GM03348 (cell line): ENCODE measurements around the gene TMEM63C.

ENCODE experiments used
- DNase-seq: peaks from one replicate; pipeline ENCODE4 v3.0.0; 2012; ENCODE audit warnings: low spot score

Gene TMEM63C

GRCh38 chr14:77181603-77182437, at the start of gene TMEM63C:
TMEM63C (plus strand) TSS chr14:77181798; CDS start chr14:77218814, 37,016 bp downstream.
- no peak for DNase-seq

- no peak for DNase-seq
These were observed 49.6 kb upstream of the TMEM63C start for GRCh38 chr14:77131871-77132486.

GRCh38 chr14:77133720-77134338, 47.8 kb upstream of the TMEM63C start:
- DNase-seq: peak; percentile 84

GRCh38 chr14:77139022-77139421, 42.6 kb upstream of the TMEM63C start:
- DNase-seq: no peak

GRCh38 chr14:77139540-77140358, 41.8 kb upstream of the TMEM63C start:
- peak; percentile 62 for DNase-seq

GRCh38 chr14:77140359-77141213, 41.0 kb upstream of the TMEM63C start:
- no peak for DNase-seq

GRCh38 chr14:77141214-77142004, 40.2 kb upstream of the TMEM63C start, which contains the start of gene ZDHHC22:
ZDHHC22 (minus strand) TSS chr14:77141791; CDS start chr14:77139738, 2,053 bp downstream.
- peak; percentile 66 for DNase-seq

- no peak for DNase-seq
These were observed 39.4 kb upstream of the TMEM63C start for GRCh38 chr14:77142005-77142800.

GRCh38 chr14:77143071-77143470, 38.5 kb upstream of the TMEM63C start:
- no peak for DNase-seq

GRCh38 chr14:77144412-77145115, 37.0 kb upstream of the TMEM63C start:
- DNase-seq: no peak

GRCh38 chr14:77145975-77146740, 35.4 kb upstream of the TMEM63C start:
- no peak for DNase-seq

GRCh38 chr14:77148510-77149231, 32.9 kb upstream of the TMEM63C start:
- no peak for DNase-seq

- peak; percentile 53 for DNase-seq
These were observed 30.4 kb upstream of the TMEM63C start for GRCh38 chr14:77151245-77151644.

- peak; percentile 77 for DNase-seq
These were observed 29.5 kb upstream of the TMEM63C start for GRCh38 chr14:77151918-77152588.

- DNase-seq: no peak
These were observed 27.8 kb upstream of the TMEM63C start for GRCh38 chr14:77153802-77154201.

- DNase-seq: no peak
These were observed 27.2 kb upstream of the TMEM63C start for GRCh38 chr14:77154421-77154820.

- no peak for DNase-seq
These were observed 26.5 kb upstream of the TMEM63C start for GRCh38 chr14:77155083-77155482.
